HFFc6 (cell line): ENCODE measurements around the gene NT5DC2. TPM values are rescaled to one million over a fixed set of nuclear protein-coding genes. Genes with fewer than 3 reads are reported as not detected.

Experiments used
- DNase-seq: peaks from one replicate; pipeline ENCODE4 v3.0.0-alpha.2; 2018
- H3K27ac Mint-ChIP-seq: 2 replicates; pipeline ENCODE4 v1.8.0; 2020; ENCODE audit warnings: mild to moderate bottlenecking, mixed read lengths
- H3K27me3 Mint-ChIP-seq: 2 replicates; pipeline ENCODE4 v1.8.0; 2021; ENCODE audit warnings: mild to moderate bottlenecking, moderate library complexity, mixed read lengths; ENCODE audit not compliant: insufficient read depth
- H3K36me3 Mint-ChIP-seq: 2 replicates; pipeline ENCODE4 v1.8.0; 2021; ENCODE audit warnings: low read depth, mixed read lengths
- H3K4me1 Mint-ChIP-seq: 2 replicates; pipeline ENCODE4 v1.8.0; 2020; ENCODE audit warnings: low read depth, mixed read lengths
- H3K4me3 Mint-ChIP-seq: 2 replicates; pipeline ENCODE4 v1.8.0; 2020; ENCODE audit warnings: mild to moderate bottlenecking, moderate library complexity, mixed read lengths
- H3K9me3 Mint-ChIP-seq: 2 replicates; pipeline ENCODE4 v1.8.0; 2020; ENCODE audit warnings: mild to moderate bottlenecking, mixed read lengths
- CTCF ChIP-seq: fragments of 200-600 bp; sonication (generic); IDR thresholded peaks from 2 replicates; pipeline ENCODE4 v1.5.0; 2021; ENCODE audit warnings: antibody characterized with exemption, mild to moderate bottlenecking
- total RNA-seq, 6 experiments: library from RNA; stranded (reverse); fragmentation: NEBNext Ultra II Directional; extraction: Animal tissue kit (Norgen Biotek cat#: 25700); gene quantifications; 2 replicates in 1 of 6; 3 replicates in 5 of 6; pipeline ENCODE4 v1.2.3, GENCODE V29; 2021

The NT5DC2 gene
- total RNA-seq, 6 experiments from 2014 or later: 156 to 198 (median 183) TPM

GRCh38 chr3:52532517-52532837 lies 1.2 kb downstream of the NT5DC2 start:
- Mint-ChIP-seq H3K27me3 (peaks cover 4% of the 10 kb centered on the region), H3K4me1 (peaks cover 46% of the 10 kb centered on the region), H3K36me3 (peaks cover 7% of the 10 kb centered on the region), H3K9me3 (no peaks in the 10 kb centered on the region), H3K27ac (peak overlapping the region; percentile 82), H3K4me3 (peak overlapping the region; percentile 91)
- TF ChIP-seq CTCF: no peak
- peak; percentile 53 for DNase-seq

DNA sequence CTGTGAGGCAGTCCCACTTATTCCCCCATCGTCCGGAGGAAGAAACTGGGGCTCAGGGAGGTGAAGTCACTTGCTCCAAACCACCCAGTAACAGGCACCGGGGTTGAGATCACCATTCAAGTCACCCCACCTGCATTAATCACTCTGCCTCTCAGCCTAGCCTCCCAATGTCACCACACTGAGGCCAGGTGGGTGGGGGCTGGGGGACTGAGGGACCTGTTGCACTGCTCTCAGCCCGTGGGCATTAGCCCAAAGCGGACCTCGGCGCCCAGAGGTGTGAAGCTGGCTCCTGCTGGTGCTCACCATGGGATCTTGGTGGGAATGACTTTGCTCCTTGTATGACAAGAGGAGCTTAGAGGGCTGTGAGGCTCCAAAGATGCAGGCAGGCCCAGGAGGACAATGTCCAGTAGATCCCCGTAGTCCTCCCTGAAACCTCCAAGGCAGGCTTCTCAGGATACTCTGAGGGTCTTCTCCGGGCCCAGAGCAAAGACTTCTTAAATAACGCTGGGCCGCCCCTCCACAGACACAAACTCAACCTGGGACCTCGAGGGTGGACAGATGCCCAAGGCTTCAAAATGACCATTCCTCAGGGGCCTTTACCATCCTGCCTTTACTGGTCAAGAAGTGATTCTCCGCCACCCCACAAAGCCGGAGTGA lies 1.7 kb downstream of the NT5DC2 start:
- no peak for TF ChIP-seq CTCF
- peak overlapping the region; percentile 91 for H3K4me3 Mint-ChIP-seq

DNA sequence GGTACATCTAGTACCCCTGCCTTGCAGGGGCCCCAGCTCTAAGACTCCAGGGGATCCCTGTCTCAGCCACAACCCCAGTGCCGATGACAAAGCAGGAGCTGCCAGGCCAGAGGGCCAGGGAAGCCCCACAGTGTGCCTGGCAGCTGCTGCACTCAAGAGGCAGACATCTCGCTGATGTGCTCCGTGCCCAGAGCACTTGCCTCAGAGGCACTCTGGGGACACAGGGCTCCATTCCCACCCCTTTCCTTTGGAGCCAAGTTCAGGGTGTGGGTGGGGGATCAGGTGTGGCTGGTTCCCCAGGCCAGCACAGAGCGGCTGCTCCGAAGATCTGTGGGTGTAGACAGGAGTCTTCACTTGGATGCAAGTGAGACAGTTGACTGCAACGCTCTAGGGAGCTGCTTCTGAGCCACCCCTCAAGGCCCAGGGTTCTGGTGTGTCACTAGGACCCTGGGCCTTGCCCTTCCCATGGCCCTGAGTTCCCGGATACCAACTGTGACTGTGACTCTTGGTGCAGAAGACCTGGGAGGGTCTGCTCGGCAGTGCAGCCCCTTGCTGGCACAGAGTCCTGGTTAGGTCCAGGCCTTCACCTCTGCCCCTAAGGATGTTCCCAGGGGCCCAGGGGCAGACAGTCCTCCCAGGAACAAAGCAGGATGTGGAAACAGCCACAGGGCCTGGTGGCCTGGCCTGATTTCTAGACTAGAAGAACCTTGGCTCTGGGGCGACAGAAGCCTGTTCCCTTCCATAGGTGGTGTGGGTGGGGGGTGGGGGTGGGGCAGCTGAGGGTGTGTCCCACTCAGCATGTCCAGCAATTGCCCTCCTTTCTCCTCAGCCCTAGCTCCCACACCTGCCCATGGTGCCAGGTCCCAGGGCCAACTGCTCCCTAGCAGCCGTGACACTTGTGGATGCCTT lies 2.5 kb downstream of the NT5DC2 start:
- no peak overlapping the region for H3K4me3 Mint-ChIP-seq
- peak overlapping the region; percentile 82; the same call in 1 of the 2 replicates for H3K27ac Mint-ChIP-seq
- H3K9me3 Mint-ChIP-seq: no peaks in the 10 kb centered on the region
- peaks cover 47% of the 10 kb centered on the region for H3K4me1 Mint-ChIP-seq
- TF ChIP-seq CTCF: no peak
- no peaks in the 10 kb centered on the region; the same call in 1 of the 2 replicates for H3K27me3 Mint-ChIP-seq
- no peak for DNase-seq
- H3K36me3 Mint-ChIP-seq: peaks cover 4% of the 10 kb centered on the region; the same call in 1 of the 2 replicates

More for the DNA sequence above, 1.7 kb downstream of the NT5DC2 start:
- H3K27ac Mint-ChIP-seq: peak overlapping the region; percentile 82; the same call in 1 of the 2 replicates
- H3K27me3 Mint-ChIP-seq: peaks cover 4% of the 10 kb centered on the region
- no peak for DNase-seq
- H3K36me3 Mint-ChIP-seq: peaks cover 4% of the 10 kb centered on the region; the same call in 1 of the 2 replicates
- H3K4me1 Mint-ChIP-seq: peaks cover 43% of the 10 kb centered on the region
- no peaks in the 10 kb centered on the region for H3K9me3 Mint-ChIP-seq

GRCh38 chr3:52529376-52530333 lies 4.0 kb downstream of the NT5DC2 start:
- TF ChIP-seq CTCF: no peak
- DNase-seq: no peak
- no peak overlapping the region for H3K4me3 Mint-ChIP-seq
- no peaks in the 10 kb centered on the region for H3K27me3 Mint-ChIP-seq
- peaks cover 33% of the 10 kb centered on the region for H3K4me1 Mint-ChIP-seq
- no peaks in the 10 kb centered on the region for H3K9me3 Mint-ChIP-seq
- peaks cover 4% of the 10 kb centered on the region; the same call in 1 of the 2 replicates for H3K36me3 Mint-ChIP-seq
- peak overlapping the region; percentile 71 for H3K27ac Mint-ChIP-seq
